ENCODE results near the gene WDR59. TPM values are rescaled to one million over a fixed set of nuclear protein-coding genes. Genes with fewer than 3 reads are reported as not detected.
"Not testable (repeated sequence)": the region's sequence is repeated elsewhere in the genome, so short reads cannot be mapped to it uniquely, and the experiment has no call there.

WDR59 gene
- 10 to 100 TPM; 13.2 to 66.4 (median 22.4) TPM for total RNA-seq

GRCh38 chr16:74984529-74985296, at the start of gene WDR59:
TSS of gene WDR59 (minus strand) at chr16:74985123. CDS start at chr16:74985017, 106 bp downstream.
- ATAC-seq (replicated peaks in 6 of 8): peak; percentile 97 to 99 (median 99)
- Histone ChIP-seq H3K4me1 (replicated peaks in 1 of 2) (no peaks in the 10 kb centered on the region), H3K4me3 (peak within 1 kb of the TSS; percentile 70 to 86 (median 81)), H3K27ac (peak within 1 kb of the TSS; percentile 73 to 74)
- 0 to 7% (median 0%) methylated on average over 2 to 6 of the region's 68 CpGs; no CpG with 5 or more reads in 4 of the 10 experiments for WGBS, 10 experiments
- in situ Hi-C loops (cut with MboI; ENCODE audit: low pct_unique_long_range_greater_than_20kb in 2 of 9, low sequenced_read_pairs in 9 of 9, unreplicated experiment in 9 of 9): loop anchor here in 1 of 9 experiments (25.0 kb wide), 1 partner anchor 128 kb away; the partner anchor contains the start of gene LDHD

DNA sequence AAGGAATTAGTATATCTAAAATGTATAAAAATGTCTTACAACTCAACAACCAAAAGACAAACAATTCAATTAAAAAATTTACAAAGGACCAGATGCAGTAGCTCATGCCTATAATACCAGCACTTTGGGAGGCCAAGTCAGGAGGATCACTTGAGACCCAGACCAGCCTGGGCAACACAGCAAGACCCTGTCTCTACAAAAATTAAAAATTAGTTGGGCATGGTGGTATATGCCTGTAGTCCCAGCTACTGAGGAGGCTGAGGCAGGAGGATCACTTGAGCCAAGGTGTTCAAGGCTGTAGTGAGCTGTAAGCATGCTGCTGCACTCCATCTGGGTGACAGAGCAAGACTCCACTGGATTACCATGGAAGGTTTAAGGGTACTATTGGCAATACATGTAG, 47.7 kb upstream of the WDR59 start:
- ATAC-seq (replicated peaks in 6 of 8): no peak
- H3K4me3 ChIP-seq: no peak overlapping the region
- no peaks in the 10 kb centered on the region for H3K4me1 ChIP-seq (replicated peaks in 1 of 2)
- in situ Hi-C loops (cut with MboI; ENCODE audit: low pct_unique_long_range_greater_than_20kb in 2 of 9, low sequenced_read_pairs in 9 of 9, unreplicated experiment in 9 of 9): no loop called here
- H3K27ac ChIP-seq: no peak overlapping the region

DNA sequence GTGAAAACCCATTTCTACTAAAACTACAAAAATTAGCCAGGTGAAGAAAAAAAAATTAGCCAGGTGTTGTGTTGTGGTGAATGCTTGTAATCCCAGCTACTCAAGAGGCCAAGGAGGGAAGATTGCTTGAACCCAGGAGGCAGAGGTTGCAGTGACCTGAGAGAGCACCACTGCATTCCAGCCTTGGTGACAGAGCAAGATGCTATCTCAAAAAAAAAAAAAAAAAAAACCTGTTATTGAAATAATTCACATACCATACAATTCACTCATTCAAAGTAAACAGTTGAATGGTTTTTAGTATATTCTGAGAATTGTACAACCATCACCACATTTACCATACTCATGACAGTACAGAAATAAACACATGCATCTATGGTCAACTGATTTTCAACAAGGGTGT, 44.9 kb upstream of the WDR59 start:
- ATAC-seq (replicated peaks in 6 of 8): no peak
- Histone ChIP-seq H3K4me1 (replicated peaks in 1 of 2) (no peaks in the 10 kb centered on the region), H3K27ac (no peak overlapping the region), H3K4me3 (no peak overlapping the region)
- in situ Hi-C loops (cut with MboI; ENCODE audit: low pct_unique_long_range_greater_than_20kb in 2 of 9, low sequenced_read_pairs in 9 of 9, unreplicated experiment in 9 of 9): no loop called here

DNA sequence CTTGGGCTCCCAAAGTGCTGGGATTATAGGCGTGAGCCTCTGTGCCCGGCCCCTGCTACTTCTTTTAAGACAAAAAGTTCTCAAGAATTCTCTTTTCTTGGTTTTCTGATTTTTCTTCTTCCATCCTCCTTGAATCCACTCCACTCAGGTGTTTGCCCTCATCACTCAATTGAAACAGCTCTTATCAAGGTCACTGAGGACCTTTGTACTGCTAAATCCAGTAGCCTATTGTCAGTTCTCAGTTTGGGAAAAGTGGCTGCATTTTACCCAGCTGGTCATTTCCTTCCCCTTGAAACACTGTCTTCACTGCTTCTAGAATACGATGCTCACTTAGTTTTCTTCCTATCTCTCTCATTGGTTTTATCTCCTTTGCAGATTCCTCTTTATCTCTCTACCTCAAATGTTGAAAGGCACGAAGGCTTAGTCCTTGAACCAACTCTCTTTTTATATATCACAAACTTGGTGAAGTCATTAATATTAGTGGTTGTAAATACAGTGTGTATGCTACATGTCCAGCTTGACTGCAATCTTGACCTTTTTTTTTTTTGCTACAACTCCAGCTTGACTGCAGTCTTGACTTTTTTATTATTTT, 43.7 kb upstream of the WDR59 start:
- no peak overlapping the region for H3K4me3 ChIP-seq
- in situ Hi-C loops (cut with MboI; ENCODE audit: low pct_unique_long_range_greater_than_20kb in 2 of 9, low sequenced_read_pairs in 9 of 9, unreplicated experiment in 9 of 9): no loop called here
- WGBS, 10 experiments: 71 to 100% (median 95%) methylated on average over 2 to 4 of the region's 4 CpGs
- ATAC-seq (replicated peaks in 6 of 8): no peak
- no peaks in the 10 kb centered on the region for H3K4me1 ChIP-seq (replicated peaks in 1 of 2)
- H3K27ac ChIP-seq: no peak overlapping the region

DNA sequence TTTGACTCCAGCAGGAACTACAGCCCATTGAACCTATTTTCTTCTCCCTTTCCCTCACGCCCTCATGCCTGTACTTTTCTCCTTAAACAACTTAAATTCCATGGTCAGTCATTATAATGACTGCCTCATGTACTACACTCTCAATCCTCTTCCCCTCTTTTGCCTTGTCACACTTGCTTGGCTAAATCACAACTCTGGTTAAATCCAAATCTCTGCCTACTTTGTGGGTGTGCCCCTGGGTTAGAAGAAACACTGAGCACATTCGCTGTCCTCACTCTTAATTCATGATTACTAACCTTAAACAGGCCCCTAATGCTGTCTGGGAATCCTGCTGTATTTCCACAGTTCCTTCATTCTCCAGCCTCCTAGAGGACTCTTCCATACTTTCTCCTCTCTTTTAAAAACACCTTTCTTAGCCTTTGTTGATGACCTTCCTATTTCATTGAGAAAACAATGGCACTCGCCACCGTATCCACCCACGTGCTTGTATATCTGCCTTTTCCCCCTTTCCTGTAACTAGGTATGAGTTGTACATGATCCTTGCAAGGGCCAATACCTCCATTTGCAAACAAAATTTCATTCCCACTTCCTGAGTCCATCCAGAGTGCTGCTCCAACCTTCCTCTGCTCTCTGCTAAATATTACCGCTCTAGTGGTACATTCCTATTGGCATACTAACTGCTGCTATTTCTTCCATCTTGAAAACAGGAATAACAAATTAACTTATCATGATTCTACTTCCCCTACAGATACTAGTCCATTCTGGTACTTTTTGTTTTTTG, 42.8 kb upstream of the WDR59 start:
- peak in 1 of 8 experiments; percentile 49 for ATAC-seq (replicated peaks in 6 of 8)
- Histone ChIP-seq H3K4me3 (no peak overlapping the region), H3K4me1 (replicated peaks in 1 of 2) (no peaks in the 10 kb centered on the region), H3K27ac (no peak overlapping the region)
- in situ Hi-C loops (cut with MboI; ENCODE audit: low pct_unique_long_range_greater_than_20kb in 2 of 9, low sequenced_read_pairs in 9 of 9, unreplicated experiment in 9 of 9): no loop called here
- 76 to 100% (median 90%) methylated on average over 2 to 6 of the region's 6 CpGs for WGBS, 10 experiments

DNA sequence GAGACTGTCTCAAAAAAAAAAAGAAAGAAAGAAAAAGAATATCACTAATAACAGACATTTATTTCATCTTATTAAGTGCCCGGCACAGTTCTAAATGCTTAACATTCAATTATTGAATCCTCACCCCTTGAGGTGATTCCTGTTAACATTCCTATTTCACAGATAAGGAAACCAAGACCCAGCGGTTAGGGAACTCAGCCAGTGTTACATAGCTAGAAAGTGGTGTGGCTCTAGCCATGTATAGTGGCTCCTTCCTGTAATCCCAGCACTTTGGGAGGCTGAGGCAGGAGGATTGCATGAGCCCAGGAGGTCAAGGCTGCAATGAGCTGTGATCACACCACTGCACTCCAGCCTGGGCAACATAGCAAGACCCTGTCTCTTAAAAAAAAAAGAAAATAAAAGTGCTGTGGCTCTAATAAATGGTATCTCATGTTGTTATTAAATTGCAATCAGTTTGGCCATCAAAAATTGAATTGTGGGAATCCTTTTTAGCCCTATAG, 42.0 kb upstream of the WDR59 start:
- Histone ChIP-seq H3K27ac (no peak overlapping the region), H3K4me3 (no peak overlapping the region), H3K4me1 (replicated peaks in 1 of 2) (no peaks in the 10 kb centered on the region)
- WGBS, 10 experiments: 92 to 100% (median 100%) methylated on average over 1 to 2 of the region's 2 CpGs; no CpG with 5 or more reads in 6 of the 10 experiments
- in situ Hi-C loops (cut with MboI; ENCODE audit: low pct_unique_long_range_greater_than_20kb in 2 of 9, low sequenced_read_pairs in 9 of 9, unreplicated experiment in 9 of 9): no loop called here
- no peak for ATAC-seq (replicated peaks in 6 of 8)

GRCh38 chr16:75026239-75026891, 41.4 kb upstream of the WDR59 start:
- 20 to 100% (median 89%) methylated on average over 1 to 9 of the region's 10 CpGs; no CpG with 5 or more reads in 1 of the 10 experiments for WGBS, 10 experiments
- H3K4me3 ChIP-seq; ATAC-seq (replicated peaks in 6 of 8): not testable (repeated sequence)

GRCh38 chr16:75025761-75026160, 40.8 kb upstream of the WDR59 start:
- no peak for ATAC-seq (replicated peaks in 6 of 8)
- Histone ChIP-seq H3K27ac (no peak overlapping the region), H3K4me3 (no peak overlapping the region), H3K4me1 (replicated peaks in 1 of 2) (no peaks in the 10 kb centered on the region)
- in situ Hi-C loops (cut with MboI; ENCODE audit: low pct_unique_long_range_greater_than_20kb in 2 of 9, low sequenced_read_pairs in 9 of 9, unreplicated experiment in 9 of 9): no loop called here
- WGBS, 10 experiments: 20 to 100% (median 63%) methylated on average over 1 to 2 of the region's 3 CpGs; no CpG with 5 or more reads in 5 of the 10 experiments

More at GRCh38 chr16:75026239-75026891, 41.4 kb upstream of the WDR59 start:
- H3K27ac ChIP-seq; H3K4me1 ChIP-seq (replicated peaks in 1 of 2); in situ Hi-C loops (cut with MboI; ENCODE audit: low pct_unique_long_range_greater_than_20kb in 2 of 9, low sequenced_read_pairs in 9 of 9, unreplicated experiment in 9 of 9): not testable (repeated sequence)

DNA sequence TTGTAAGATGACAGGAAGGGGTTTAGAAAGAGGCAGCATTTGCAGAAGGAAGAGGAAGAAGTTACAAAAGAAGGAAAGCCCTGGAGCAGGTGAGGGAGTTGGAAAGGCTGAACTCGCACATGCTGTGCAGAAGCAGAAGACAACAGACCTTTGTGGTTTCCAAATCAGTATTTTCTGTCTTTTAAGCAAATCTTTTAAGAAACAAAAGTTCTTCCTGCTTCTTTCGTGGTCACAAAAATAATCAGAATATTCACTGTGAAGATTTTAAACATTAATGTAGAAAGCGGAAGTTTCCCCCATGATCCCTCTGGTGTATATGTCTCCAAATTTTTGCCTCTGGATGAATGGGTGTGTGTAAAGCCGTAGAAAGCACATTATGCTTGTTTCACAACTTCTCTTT, 39.7 kb upstream of the WDR59 start:
- in situ Hi-C loops (cut with MboI; ENCODE audit: low pct_unique_long_range_greater_than_20kb in 2 of 9, low sequenced_read_pairs in 9 of 9, unreplicated experiment in 9 of 9): no loop called here
- no peak for ATAC-seq (replicated peaks in 6 of 8)
- Histone ChIP-seq H3K27ac (no peak overlapping the region), H3K4me1 (replicated peaks in 1 of 2) (no peaks in the 10 kb centered on the region), H3K4me3 (no peak overlapping the region)
- 53 to 97% (median 77%) methylated on average over 2 to 4 of the region's 4 CpGs; no CpG with 5 or more reads in 1 of the 10 experiments for WGBS, 10 experiments

- H3K4me1 ChIP-seq (replicated peaks in 1 of 2): no peaks in the 10 kb centered on the region
- in situ Hi-C loops (cut with MboI; ENCODE audit: low pct_unique_long_range_greater_than_20kb in 2 of 9, low sequenced_read_pairs in 9 of 9, unreplicated experiment in 9 of 9): no loop called here
- no peak for ATAC-seq (replicated peaks in 6 of 8)
- H3K27ac ChIP-seq: no peak overlapping the region
- WGBS, 10 experiments: 67 to 93% (median 84%) methylated on average over 1 to 3 of the region's 3 CpGs; no CpG with 5 or more reads in 2 of the 10 experiments
- no peak overlapping the region for H3K4me3 ChIP-seq
Measured at GRCh38 chr16:75024182-75024581, 39.3 kb upstream of the WDR59 start.

GRCh38 chr16:75023009-75023408, 38.1 kb upstream of the WDR59 start:
- Histone ChIP-seq H3K4me1 (replicated peaks in 1 of 2) (no peaks in the 10 kb centered on the region), H3K4me3 (no peak overlapping the region), H3K27ac (no peak overlapping the region)
- no peak for ATAC-seq (replicated peaks in 6 of 8)
- whole genome bisulfite sequencing, 10 experiments: 89 to 100% (median 100%) methylated on average over 1 to 2 of the region's 2 CpGs
- in situ Hi-C loops (cut with MboI; ENCODE audit: low pct_unique_long_range_greater_than_20kb in 2 of 9, low sequenced_read_pairs in 9 of 9, unreplicated experiment in 9 of 9): no loop called here

DNA sequence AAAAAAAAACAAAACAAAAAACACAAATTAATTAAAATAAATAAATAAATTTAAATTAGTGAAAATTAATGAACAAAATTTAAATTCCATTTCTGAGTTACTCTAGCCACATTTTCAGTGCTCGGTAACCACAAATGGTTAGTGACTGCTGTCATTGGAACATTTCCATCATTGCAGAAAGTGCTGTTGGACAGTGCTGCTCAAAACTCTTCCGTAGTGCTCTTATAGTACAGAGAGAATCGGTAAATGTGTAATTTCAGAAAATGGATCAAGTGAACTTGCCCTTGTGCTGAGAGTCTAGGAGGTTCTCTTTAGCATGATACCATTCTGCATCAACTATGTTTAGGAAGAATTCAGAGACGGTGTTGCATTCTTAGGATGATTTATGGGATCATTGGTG, 37.6 kb upstream of the WDR59 start:
- 87 to 100% (median 97%) methylated on average over 1 to 4 of the region's 4 CpGs; no CpG with 5 or more reads in 1 of the 10 experiments for WGBS, 10 experiments
- in situ Hi-C loops (cut with MboI; ENCODE audit: low pct_unique_long_range_greater_than_20kb in 2 of 9, low sequenced_read_pairs in 9 of 9, unreplicated experiment in 9 of 9): no loop called here
- Histone ChIP-seq H3K4me1 (replicated peaks in 1 of 2) (no peaks in the 10 kb centered on the region), H3K4me3 (no peak overlapping the region), H3K27ac (no peak overlapping the region)
- no peak for ATAC-seq (replicated peaks in 6 of 8)

All from motor neuron (in vitro differentiated cells).